Astrocyte of the cerebellum (primary cell): Measurements from ENCODE around the gene FEV.

Source experiments
- DNase-seq: peaks from one replicate; pipeline ENCODE4 v3.0.0-alpha.2; 2011; ENCODE audit warnings: low read depth
- H3K4me3 ChIP-seq: 2 replicates; pipeline ENCODE4 v1.5.1; 2011; ENCODE audit warnings: mild to moderate bottlenecking, low read depth, low read length, moderate library complexity
- in situ Hi-C: cut with HindIII; loops from 2 replicates; pipeline ENCODE4 v1.10.0; 2017; ENCODE audit warnings: low sequenced_read_pairs
- TF ChIP-seq, protein P1 (sequence below): IDR thresholded peaks from 2 replicates; pipeline ENCODE4 v1.5.1; 2012; ENCODE audit warnings: low read length, low read depth, moderate library complexity, mild to moderate bottlenecking; ENCODE audit errors: missing control alignments

FEV gene

DNA sequence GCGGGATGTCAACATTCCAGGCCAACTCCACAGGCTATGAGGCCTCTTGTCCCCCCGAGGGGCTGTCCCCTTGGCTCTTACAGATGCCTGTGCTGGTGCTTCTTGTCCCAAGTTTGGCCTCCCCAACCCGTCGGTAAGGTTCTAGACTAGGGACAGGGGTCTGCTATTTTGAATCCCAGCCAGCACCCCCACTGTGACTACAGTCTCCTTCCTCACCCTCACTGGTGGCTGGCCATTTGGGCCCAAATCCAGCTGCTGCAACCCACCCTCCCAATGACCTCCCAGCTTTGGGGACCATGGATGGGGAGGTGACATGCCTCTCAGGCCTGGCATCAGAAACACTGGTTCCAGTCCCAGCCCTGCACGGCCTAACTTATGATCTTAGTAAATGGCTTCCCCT is 37.6 kb upstream of the FEV start:
- H3K4me3 ChIP-seq, result no peak overlapping the region
- DNase-seq, result no peak
- TF ChIP-seq, protein P1, sequence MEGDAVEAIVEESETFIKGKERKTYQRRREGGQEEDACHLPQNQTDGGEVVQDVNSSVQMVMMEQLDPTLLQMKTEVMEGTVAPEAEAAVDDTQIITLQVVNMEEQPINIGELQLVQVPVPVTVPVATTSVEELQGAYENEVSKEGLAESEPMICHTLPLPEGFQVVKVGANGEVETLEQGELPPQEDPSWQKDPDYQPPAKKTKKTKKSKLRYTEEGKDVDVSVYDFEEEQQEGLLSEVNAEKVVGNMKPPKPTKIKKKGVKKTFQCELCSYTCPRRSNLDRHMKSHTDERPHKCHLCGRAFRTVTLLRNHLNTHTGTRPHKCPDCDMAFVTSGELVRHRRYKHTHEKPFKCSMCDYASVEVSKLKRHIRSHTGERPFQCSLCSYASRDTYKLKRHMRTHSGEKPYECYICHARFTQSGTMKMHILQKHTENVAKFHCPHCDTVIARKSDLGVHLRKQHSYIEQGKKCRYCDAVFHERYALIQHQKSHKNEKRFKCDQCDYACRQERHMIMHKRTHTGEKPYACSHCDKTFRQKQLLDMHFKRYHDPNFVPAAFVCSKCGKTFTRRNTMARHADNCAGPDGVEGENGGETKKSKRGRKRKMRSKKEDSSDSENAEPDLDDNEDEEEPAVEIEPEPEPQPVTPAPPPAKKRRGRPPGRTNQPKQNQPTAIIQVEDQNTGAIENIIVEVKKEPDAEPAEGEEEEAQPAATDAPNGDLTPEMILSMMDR, result no peak
- in situ Hi-C loops, result no loop called here

DNA sequence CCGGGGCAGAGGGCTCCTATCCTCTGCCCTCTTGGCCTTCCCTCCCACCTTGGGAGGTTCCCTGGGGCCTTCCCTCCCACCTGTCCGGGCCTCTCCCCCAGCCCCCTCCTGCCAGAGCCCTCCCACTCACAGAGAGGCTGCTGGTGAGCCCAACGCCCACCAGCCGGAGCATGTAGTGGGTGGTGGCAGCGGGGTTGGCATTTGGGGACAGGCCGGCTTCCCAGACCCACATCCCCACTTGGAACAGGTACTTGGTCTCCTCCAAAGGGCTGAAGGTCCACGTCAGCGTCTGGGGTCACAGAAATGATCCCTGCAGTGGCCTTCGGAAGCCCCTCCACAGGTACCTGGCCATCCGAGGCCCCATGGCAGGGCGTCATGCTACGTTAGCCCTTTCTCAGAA is 37.1 kb upstream of the FEV start:
- TF ChIP-seq, protein P1, result no peak
- in situ Hi-C loops, result no loop called here
- no peak overlapping the region for H3K4me3 ChIP-seq
- no peak for DNase-seq

DNA sequence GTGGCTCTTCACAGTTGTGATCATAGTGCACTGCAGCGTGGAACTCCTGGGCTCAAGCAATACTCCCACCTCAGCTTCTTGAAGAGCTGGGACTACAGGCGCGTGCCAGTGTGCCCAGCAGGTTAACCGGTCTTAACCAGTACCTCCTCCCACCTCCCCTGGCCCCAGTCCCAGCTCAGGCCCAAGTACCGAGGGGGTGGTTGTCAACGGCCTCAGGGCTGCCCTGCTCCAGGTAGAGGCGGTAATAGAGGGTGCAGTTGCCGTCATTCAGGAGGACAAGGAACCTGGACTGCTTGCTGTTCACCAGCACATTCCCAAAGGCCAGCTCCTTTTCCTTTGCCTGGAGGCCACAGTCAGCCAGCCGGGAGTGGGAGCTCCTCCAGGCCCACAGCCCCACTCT is 36.6 kb upstream of the FEV start:
- H3K4me3 ChIP-seq, result no peak overlapping the region
- in situ Hi-C loops, result no loop called here
- TF ChIP-seq, protein P1, result no peak
- DNase-seq, result no peak

DNA sequence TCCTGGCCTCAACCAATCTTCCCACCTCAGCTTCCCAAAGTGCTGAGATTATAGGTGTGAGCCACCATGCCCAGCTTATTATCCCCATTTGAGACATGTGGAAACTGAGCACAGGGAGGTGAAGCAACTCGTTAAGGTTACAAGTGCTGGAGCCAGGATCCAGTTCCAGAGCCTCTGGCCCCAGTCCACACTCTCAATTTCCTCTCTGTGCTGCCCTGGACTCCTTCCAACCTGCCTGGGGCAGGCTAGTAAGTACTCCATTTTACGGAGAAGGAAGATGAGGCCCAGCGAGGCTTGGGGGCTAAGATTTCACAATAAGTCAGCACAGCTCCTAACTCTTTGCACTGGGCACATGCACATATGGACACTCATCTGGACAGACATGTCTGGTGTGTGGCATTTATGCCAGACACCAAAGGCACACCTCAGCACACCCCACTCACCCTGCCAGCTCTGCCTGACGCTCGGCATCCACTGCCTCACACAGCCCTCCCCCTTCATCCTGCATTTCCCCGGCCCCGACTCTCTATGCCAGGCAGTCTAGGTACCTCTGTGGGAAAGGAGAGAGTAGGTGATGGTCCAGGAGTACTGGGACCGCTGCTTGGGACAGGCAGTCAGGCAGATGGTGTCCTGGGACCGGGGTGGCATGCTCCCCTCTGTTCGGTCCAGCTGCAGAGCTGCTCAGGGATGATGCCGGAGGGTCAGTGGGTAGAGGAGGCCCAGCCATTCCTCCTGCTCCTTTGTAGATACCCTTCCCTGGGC is 35.8 kb upstream of the FEV start:
- DNase-seq, result no peak
- TF ChIP-seq, protein P1, result no peak
- in situ Hi-C loops, result no loop called here
- no peak overlapping the region for H3K4me3 ChIP-seq

DNA sequence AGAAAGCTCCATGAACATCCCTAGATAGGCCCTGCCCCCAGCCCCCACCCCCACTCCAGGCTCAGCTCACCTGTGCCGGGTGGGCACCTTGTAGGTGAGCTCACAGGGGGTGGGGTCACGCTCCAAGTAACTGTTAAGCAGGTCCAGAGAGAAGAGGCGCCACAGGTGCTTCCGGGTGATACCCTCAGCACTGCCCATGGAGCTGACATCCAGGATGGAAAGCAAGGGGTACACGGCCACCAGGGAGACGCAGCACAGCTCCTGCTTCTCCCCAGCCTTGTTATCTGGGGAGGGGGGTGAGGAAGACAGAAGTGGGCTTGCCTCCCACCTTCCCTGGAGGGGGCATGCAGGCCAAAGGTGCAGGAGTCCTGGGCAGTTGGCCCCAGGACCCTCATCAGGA is 34.5 kb upstream of the FEV start:
- no peak overlapping the region for H3K4me3 ChIP-seq
- DNase-seq, result no peak
- in situ Hi-C loops, result no loop called here
- TF ChIP-seq, protein P1, result no peak

DNA sequence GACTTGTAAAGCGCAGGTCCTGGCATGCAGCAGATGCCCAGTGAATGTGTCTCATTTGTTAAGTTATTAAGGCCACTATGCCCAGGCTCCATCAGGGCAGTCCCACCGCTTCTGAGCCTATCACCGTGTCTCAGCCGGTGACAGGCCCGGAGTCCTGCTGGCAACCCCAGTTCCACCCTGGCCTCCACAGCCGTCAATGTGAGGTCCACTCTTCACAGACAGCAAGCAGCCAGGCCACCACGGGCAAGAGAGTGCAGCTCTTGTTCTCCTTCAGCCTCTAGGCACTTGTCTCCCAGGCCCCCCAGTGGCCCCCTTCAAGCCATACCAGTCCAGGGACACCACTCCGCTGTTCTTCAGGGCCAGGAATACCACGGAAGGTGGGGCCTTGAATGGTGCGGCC is 33.7 kb upstream of the FEV start:
- no peak for DNase-seq
- no peak overlapping the region for H3K4me3 ChIP-seq
- TF ChIP-seq, protein P1, result no peak
- in situ Hi-C loops, result no loop called here

DNA sequence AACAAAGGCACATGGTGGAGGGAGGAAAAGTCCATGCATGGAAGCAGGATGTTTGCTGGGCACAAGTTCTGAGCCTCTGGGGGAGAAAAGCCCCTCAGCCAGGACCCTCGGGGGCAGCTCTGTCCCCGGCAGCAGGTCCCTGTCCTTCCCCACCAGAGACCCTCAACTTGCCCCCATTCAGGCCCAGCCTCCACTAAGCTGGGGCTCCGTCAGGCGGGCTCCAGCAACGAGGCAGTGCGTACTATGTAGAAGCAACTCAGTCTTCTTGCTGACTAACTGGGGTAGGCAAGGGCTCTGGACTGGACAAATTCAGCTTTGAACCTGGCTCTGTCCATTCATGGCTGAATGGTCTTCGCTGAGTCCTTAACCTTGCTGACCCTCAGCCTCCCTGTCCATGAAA is 33.3 kb upstream of the FEV start:
- TF ChIP-seq, protein P1, result no peak
- no peak for DNase-seq
- no peak overlapping the region for H3K4me3 ChIP-seq
- in situ Hi-C loops, result no loop called here
